Astrocyte (in vitro differentiated cells and primary cell): ENCODE measurements around the gene DIAPH2. TPM values are rescaled to one million over a fixed set of nuclear protein-coding genes. Genes with fewer than 3 reads are reported as not detected.

Source experiments
- DNase-seq: peaks from one replicate; pipeline ENCODE4 v3.0.0-alpha.2; 2010; ENCODE audit warnings: low read depth
- FAIRE-seq: peaks from 2 replicates; lab custom pipeline; 2011; peaks lifted over from hg19 to GRCh38; lab: Jason Lieb, UNC
- H2AFZ ChIP-seq: 2 replicates; pipeline ENCODE4 v1.6.0; 2012; ENCODE audit warnings: low read depth, low read length, inconsistent platforms
- H3K27ac ChIP-seq: 2 replicates; pipeline ENCODE4 v1.5.1; 2011; ENCODE audit warnings: low read depth, low read length, inconsistent platforms
- H3K27me3 ChIP-seq: 2 replicates; pipeline ENCODE4 v1.6.0; 2011; ENCODE audit warnings: low read length, inconsistent platforms; ENCODE audit not compliant: insufficient read depth
- H3K36me3 ChIP-seq: 2 replicates; pipeline ENCODE4 v1.5.1; 2011; ENCODE audit warnings: low read length, inconsistent platforms; ENCODE audit not compliant: insufficient read depth
- H3K4me1 ChIP-seq: 2 replicates; pipeline ENCODE4 v1.5.1; 2011; ENCODE audit warnings: low read length, inconsistent platforms; ENCODE audit not compliant: insufficient read depth
- H3K4me2 ChIP-seq: 2 replicates; pipeline ENCODE4 v1.6.0; 2012; ENCODE audit warnings: low read length, inconsistent platforms
- H3K4me3 ChIP-seq: 2 replicates; pipeline ENCODE4 v1.5.1; 2011; ENCODE audit warnings: low read depth, mild to moderate bottlenecking, low read length, inconsistent platforms; ENCODE audit not compliant: insufficient read depth
- H3K79me2 ChIP-seq: 2 replicates; pipeline ENCODE4 v1.6.0; 2012; ENCODE audit warnings: mild to moderate bottlenecking, low read length, inconsistent platforms; ENCODE audit not compliant: insufficient read depth
- H3K9ac ChIP-seq: 2 replicates; pipeline ENCODE4 v1.6.0; 2012; ENCODE audit warnings: mild to moderate bottlenecking, low read length, inconsistent platforms
- H3K9me3 ChIP-seq: 2 replicates; pipeline ENCODE4 v1.5.1; 2012; ENCODE audit warnings: low read depth, mild to moderate bottlenecking, low read length, inconsistent platforms; ENCODE audit not compliant: insufficient read depth
- H4K20me1 ChIP-seq: 2 replicates; pipeline ENCODE4 v1.6.0; 2012; ENCODE audit warnings: low read length, inconsistent platforms; ENCODE audit not compliant: insufficient read depth
- H3K27ac Mint-ChIP-seq: one replicate; pipeline ENCODE4 v1.8.0; 2021; ENCODE audit warnings: mild to moderate bottlenecking, mixed read lengths; ENCODE audit not compliant: unreplicated experiment
- H3K27me3 Mint-ChIP-seq: one replicate; pipeline ENCODE4 v1.8.0; 2021; ENCODE audit warnings: low read depth, mixed read lengths; ENCODE audit not compliant: unreplicated experiment
- H3K36me3 Mint-ChIP-seq: one replicate; pipeline ENCODE4 v1.8.0; 2021; ENCODE audit warnings: low read depth, mixed read lengths; ENCODE audit not compliant: unreplicated experiment
- H3K4me1 Mint-ChIP-seq: one replicate; pipeline ENCODE4 v1.8.0; 2021; ENCODE audit warnings: low read depth, mixed read lengths; ENCODE audit not compliant: unreplicated experiment
- H3K4me3 Mint-ChIP-seq: one replicate; pipeline ENCODE4 v1.8.0; 2021; ENCODE audit warnings: mild to moderate bottlenecking, moderate library complexity, mixed read lengths; ENCODE audit not compliant: unreplicated experiment
- H3K9me3 Mint-ChIP-seq: one replicate; pipeline ENCODE4 v1.8.0; 2021; ENCODE audit warnings: mild to moderate bottlenecking, mixed read lengths; ENCODE audit not compliant: unreplicated experiment
- EZH2 ChIP-seq: IDR thresholded peaks from 2 replicates; pipeline ENCODE4 v1.6.1; 2012; ENCODE audit warnings: mild to moderate bottlenecking, low read length, inconsistent platforms; ENCODE audit not compliant: insufficient read depth
- total RNA-seq: library from RNA; stranded (reverse); gene quantifications from 2 replicates; pipeline ENCODE4 v1.2.1, GENCODE V29; 2021
- TF ChIP-seq, protein P1 (sequence below): IDR thresholded peaks from 2 replicates; pipeline ENCODE4 v1.5.1; 2011; ENCODE audit warnings: low read depth, mild to moderate bottlenecking, inconsistent platforms, low read length, moderate library complexity; ENCODE audit not compliant: insufficient read depth

The DIAPH2 gene
- total RNA-seq, 1 donor from 2014 or later: 9.8 TPM

GRCh38 chrX:97306771-97307470, 622.3 kb downstream of the DIAPH2 start:
- H3K4me1 ChIP-seq: no peaks in the 10 kb centered on the region
- TF ChIP-seq, protein P1, sequence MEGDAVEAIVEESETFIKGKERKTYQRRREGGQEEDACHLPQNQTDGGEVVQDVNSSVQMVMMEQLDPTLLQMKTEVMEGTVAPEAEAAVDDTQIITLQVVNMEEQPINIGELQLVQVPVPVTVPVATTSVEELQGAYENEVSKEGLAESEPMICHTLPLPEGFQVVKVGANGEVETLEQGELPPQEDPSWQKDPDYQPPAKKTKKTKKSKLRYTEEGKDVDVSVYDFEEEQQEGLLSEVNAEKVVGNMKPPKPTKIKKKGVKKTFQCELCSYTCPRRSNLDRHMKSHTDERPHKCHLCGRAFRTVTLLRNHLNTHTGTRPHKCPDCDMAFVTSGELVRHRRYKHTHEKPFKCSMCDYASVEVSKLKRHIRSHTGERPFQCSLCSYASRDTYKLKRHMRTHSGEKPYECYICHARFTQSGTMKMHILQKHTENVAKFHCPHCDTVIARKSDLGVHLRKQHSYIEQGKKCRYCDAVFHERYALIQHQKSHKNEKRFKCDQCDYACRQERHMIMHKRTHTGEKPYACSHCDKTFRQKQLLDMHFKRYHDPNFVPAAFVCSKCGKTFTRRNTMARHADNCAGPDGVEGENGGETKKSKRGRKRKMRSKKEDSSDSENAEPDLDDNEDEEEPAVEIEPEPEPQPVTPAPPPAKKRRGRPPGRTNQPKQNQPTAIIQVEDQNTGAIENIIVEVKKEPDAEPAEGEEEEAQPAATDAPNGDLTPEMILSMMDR: no peak
- no peak for TF ChIP-seq EZH2
- no peak overlapping the region for H3K4me3 Mint-ChIP-seq
- H3K4me1 Mint-ChIP-seq: peaks cover 17% of the 10 kb centered on the region
- H3K27me3 Mint-ChIP-seq: no peaks in the 10 kb centered on the region
- no peaks in the 10 kb centered on the region for H3K9me3 ChIP-seq
- no peak overlapping the region for H2AFZ ChIP-seq
- no peaks in the 10 kb centered on the region for H3K36me3 Mint-ChIP-seq
- FAIRE-seq (no peak), DNase-seq (no peak)
- no peaks in the 10 kb centered on the region for H3K36me3 ChIP-seq
- no peak overlapping the region for H3K27ac ChIP-seq
- no peaks in the 10 kb centered on the region for H3K79me2 ChIP-seq
- H3K27ac Mint-ChIP-seq: no peak overlapping the region
- H4K20me1 ChIP-seq: no peaks in the 10 kb centered on the region
- H3K9ac ChIP-seq: no peak overlapping the region
- no peak overlapping the region for H3K4me3 ChIP-seq
- H3K9me3 Mint-ChIP-seq: no peaks in the 10 kb centered on the region
- H3K4me2 ChIP-seq: no peak overlapping the region
- no peaks in the 10 kb centered on the region for H3K27me3 ChIP-seq

- FAIRE-seq (peak; percentile 63), DNase-seq (peak; percentile 49)
- Mint-ChIP-seq H3K4me3 (no peak overlapping the region), H3K27me3 (no peaks in the 10 kb centered on the region), H3K4me1 (peaks cover 17% of the 10 kb centered on the region), H3K36me3 (no peaks in the 10 kb centered on the region), H3K9me3 (no peaks in the 10 kb centered on the region), H3K27ac (no peak overlapping the region)
- Histone ChIP-seq H3K4me2 (no peak overlapping the region), H3K9me3 (no peaks in the 10 kb centered on the region), H3K36me3 (no peaks in the 10 kb centered on the region), H3K27me3 (no peaks in the 10 kb centered on the region), H3K27ac (no peak overlapping the region), H3K9ac (no peak overlapping the region), H2AFZ (no peak overlapping the region), H4K20me1 (no peaks in the 10 kb centered on the region), H3K79me2 (no peaks in the 10 kb centered on the region), H3K4me3 (no peak overlapping the region), H3K4me1 (no peaks in the 10 kb centered on the region)
- TF ChIP-seq, protein P1: no peak
- TF ChIP-seq EZH2: no peak
These were observed 623.5 kb downstream of the DIAPH2 start for GRCh38 chrX:97308171-97308570.

DNA sequence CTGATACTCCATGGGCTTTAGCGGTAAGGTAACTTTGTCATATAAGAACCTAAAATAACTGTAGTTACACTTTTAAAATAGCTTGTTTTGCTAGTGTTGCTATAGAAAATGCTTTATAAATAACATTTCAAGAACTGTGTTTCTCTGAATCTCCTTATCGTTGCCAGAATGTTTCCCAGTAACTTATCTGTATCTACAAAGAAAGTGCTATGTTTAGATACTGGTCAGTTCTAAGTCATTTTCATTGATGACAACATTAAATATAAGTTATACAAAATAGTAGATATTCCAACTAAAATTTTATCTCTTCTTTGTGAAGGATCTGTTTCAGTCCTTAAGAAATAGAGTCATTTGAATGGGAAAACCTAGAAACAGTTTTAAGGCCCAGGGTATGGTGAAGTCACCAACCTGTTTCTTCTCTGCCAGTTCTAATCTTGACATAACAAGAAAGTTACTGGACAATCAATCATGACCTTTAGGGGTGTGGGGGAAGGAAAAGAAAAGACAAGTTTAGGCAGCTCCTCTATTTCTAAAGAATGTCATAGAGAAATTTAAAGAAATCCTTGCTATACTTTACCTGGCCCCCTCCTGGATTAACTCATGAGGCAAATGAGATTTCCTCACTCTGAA, 625.0 kb downstream of the DIAPH2 start:
- no peak for FAIRE-seq
- Histone ChIP-seq H3K79me2 (no peaks in the 10 kb centered on the region), H3K4me2 (no peak overlapping the region), H3K27me3 (no peaks in the 10 kb centered on the region), H3K9me3 (no peaks in the 10 kb centered on the region), H4K20me1 (no peaks in the 10 kb centered on the region), H3K36me3 (no peaks in the 10 kb centered on the region), H3K4me3 (no peak overlapping the region), H2AFZ (no peak overlapping the region), H3K9ac (no peak overlapping the region), H3K27ac (no peak overlapping the region), H3K4me1 (no peaks in the 10 kb centered on the region)
- H3K4me3 Mint-ChIP-seq: no peak overlapping the region
- no peak overlapping the region for H3K27ac Mint-ChIP-seq
- DNase-seq: no peak
- TF ChIP-seq, protein P1: no peak
- no peak for TF ChIP-seq EZH2
- H3K27me3 Mint-ChIP-seq: no peaks in the 10 kb centered on the region
- no peaks in the 10 kb centered on the region for H3K36me3 Mint-ChIP-seq
- no peaks in the 10 kb centered on the region for H3K9me3 Mint-ChIP-seq
- H3K4me1 Mint-ChIP-seq: peaks cover 17% of the 10 kb centered on the region
